ENCODE data around the gene ESRRA. TPM values are rescaled to one million over a fixed set of nuclear protein-coding genes. Genes with fewer than 3 reads are reported as not detected.

The ESRRA gene
- total RNA-seq, 1 experiment from 2014 or later, result 61.0 TPM

DNA sequence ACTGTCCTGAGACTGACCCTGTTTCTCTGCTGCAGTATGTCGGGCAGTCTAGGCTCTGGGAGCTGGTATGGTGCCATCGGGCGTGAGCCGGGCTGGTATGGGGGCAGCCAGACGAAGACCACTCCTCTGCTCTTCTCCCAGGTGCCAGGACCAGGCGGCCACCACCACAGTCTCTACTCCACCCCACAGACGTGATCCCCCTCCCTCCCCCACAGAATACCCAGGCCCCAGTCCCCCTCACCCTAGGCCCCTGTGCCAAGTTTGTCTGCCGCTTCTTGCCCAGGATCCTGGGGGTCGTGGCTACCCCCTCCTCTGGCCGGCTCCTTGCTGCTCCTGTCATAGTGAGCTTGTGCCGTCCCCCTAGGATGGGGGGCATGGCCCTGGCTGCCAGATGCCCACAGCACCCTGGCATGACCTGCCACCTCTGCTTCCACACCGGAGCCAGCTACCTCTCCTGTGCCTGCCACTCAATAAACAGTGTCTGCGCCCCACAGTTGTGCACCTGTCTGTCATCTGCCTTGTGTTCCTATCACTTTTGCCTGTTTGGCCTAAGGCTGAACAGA is 16.2 kb upstream of the ESRRA start:
- H3K27ac ChIP-seq, result no peak overlapping the region
- H3K9me3 ChIP-seq (ENCODE audit: insufficient read depth, low read depth), result no peaks in the 10 kb centered on the region
- intact Hi-C loops (cut with micrococcal nuclease; ENCODE audit: unreplicated experiment), result no loop called here
- TF ChIP-seq EZH2 (IDR thresholded peaks at IDR 0.05; ENCODE audit: low read depth), result no peak
- TF ChIP-seq, protein P1, sequence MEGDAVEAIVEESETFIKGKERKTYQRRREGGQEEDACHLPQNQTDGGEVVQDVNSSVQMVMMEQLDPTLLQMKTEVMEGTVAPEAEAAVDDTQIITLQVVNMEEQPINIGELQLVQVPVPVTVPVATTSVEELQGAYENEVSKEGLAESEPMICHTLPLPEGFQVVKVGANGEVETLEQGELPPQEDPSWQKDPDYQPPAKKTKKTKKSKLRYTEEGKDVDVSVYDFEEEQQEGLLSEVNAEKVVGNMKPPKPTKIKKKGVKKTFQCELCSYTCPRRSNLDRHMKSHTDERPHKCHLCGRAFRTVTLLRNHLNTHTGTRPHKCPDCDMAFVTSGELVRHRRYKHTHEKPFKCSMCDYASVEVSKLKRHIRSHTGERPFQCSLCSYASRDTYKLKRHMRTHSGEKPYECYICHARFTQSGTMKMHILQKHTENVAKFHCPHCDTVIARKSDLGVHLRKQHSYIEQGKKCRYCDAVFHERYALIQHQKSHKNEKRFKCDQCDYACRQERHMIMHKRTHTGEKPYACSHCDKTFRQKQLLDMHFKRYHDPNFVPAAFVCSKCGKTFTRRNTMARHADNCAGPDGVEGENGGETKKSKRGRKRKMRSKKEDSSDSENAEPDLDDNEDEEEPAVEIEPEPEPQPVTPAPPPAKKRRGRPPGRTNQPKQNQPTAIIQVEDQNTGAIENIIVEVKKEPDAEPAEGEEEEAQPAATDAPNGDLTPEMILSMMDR (conservative IDR thresholded peaks at IDR 0.05), result no peak
- H3K4me1 ChIP-seq (replicated peaks; ENCODE audit: insufficient read depth), result peaks cover 13% of the 10 kb centered on the region
- no peaks in the 10 kb centered on the region for H3K36me3 ChIP-seq (ENCODE audit: low read depth)
- H3F3A ChIP-seq (ENCODE audit: insufficient read depth, low read depth), result peaks cover 11% of the 10 kb centered on the region; the same call in 1 of the 2 replicates
- ChIA-PET CTCF (interaction anchor here (0.6 to 0.7 kb wide), 2 partner anchors 69 to 416 kb away, joined by 4 read pairs; no protein-coding TSS in a partner anchor), POLR2A (ENCODE audit: unreplicated experiment) (no interaction called here)
- H3K4me3 ChIP-seq, result no peak overlapping the region
- H3K4me2 ChIP-seq, result no peak overlapping the region
- H4K20me1 ChIP-seq (ENCODE audit: insufficient read depth), result no peaks in the 10 kb centered on the region
- H3K9me2 ChIP-seq (ENCODE audit: insufficient read depth), result no peaks in the 10 kb centered on the region
- no peaks in the 10 kb centered on the region for H3K27me3 ChIP-seq (ENCODE audit: insufficient read depth, low read depth)
- peaks cover 6% of the 10 kb centered on the region; the same call in 1 of the 2 replicates for H3K79me2 ChIP-seq (ENCODE audit: low read depth)
- peak in 1 of 2 experiments; percentile 10 for DNase-seq
- BruUV-seq (replicated peaks), result no TSS peak
- no peak overlapping the region for H2AFZ ChIP-seq

DNA sequence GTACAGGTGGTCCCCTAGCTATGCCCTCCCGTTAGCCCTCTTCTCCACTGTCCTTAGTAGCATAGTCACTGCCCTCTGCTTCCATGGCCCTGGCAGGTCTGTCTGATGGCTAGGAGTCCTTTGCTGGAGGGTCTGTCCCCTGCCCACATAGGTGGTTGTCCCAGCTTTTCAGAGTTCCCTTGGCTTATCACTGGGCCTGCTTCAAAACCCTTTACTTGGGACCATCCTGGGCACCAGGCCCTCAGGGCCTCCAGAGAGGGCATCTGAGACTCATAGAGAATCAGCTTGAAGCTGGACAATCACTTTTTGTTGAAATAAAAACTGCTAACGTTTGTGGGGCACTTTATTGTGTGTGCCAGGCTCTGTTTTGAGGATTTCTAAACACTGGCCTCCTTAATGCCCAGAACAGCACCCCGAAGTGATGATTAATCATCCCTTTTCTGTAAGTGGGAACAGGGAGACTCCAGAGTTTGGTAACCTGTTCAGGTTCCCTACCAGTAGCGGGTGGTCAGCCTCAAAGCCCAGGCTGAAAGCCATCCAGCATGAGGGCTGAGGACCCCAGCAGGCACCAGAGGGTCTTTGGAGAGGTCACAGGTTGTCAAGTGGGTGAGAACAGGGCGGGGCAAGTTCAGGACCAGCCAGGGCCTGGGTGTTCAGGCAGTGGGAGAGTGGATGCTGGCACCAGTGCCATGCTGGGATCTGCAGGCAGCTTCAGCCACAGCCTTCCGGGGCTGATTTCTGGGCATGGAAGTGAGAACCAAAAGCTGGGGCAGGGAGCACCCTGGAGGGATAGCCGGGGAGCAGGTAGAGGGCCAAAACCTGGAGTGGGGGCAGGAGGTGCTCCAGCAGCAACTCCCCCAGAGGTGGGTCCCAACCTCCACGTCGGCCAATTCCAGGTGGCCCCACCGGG is 14.7 kb upstream of the ESRRA start:
- no peak for TF ChIP-seq EZH2 (IDR thresholded peaks at IDR 0.05; ENCODE audit: low read depth)
- TF ChIP-seq, protein P1 (conservative IDR thresholded peaks at IDR 0.05), result no peak
- Histone ChIP-seq H3K27ac (no peak overlapping the region), H3K4me3 (no peak overlapping the region), H3K36me3 (ENCODE audit: low read depth) (no peaks in the 10 kb centered on the region), H3K4me1 (replicated peaks; ENCODE audit: insufficient read depth) (peaks cover 11% of the 10 kb centered on the region), H3F3A (ENCODE audit: insufficient read depth, low read depth) (peaks cover 6% of the 10 kb centered on the region; the same call in 1 of the 2 replicates), H3K79me2 (ENCODE audit: low read depth) (peaks cover 4% of the 10 kb centered on the region; the same call in 1 of the 2 replicates), H3K9me3 (ENCODE audit: insufficient read depth, low read depth) (no peaks in the 10 kb centered on the region), H3K27me3 (ENCODE audit: insufficient read depth, low read depth) (no peaks in the 10 kb centered on the region), H2AFZ (no peak overlapping the region), H3K4me2 (no peak overlapping the region), H4K20me1 (ENCODE audit: insufficient read depth) (no peaks in the 10 kb centered on the region), H3K9me2 (ENCODE audit: insufficient read depth) (no peaks in the 10 kb centered on the region)
- intact Hi-C loops (cut with micrococcal nuclease; ENCODE audit: unreplicated experiment), result no loop called here
- ChIA-PET CTCF (no interaction called here), POLR2A (ENCODE audit: unreplicated experiment) (no interaction called here)
- BruUV-seq (replicated peaks), result no TSS peak
- DNase-seq, result peak in 1 of 2 experiments; percentile 23

DNA sequence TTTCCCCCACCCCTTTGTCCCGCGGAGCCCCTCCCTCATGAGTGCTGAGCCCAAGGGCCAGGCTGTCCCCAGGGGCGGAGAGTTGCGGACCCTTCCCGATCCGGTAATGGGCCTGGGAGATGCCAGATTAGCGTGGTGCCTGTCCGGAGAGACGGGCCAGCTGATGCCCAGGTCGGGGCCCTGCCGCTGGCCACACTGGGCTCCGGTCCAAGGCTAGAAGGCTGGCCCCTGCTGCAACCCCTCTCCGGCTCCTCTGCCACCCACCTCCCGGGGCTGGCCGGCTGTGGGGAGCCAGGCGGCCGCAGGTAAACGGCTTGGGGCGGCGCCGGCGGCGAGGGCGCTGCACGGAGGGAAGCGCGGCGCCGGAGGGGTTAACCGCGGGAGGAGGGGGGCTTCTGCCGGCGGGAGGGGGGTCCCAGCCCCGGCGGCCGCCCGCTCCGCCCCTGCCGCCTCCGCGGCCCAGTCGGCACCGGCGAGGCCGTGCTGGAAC is 14.0 kb upstream of the ESRRA start, which contains the start of gene KCNK4:
TSS of gene KCNK4 (plus strand) at position 41 of the 490 bp plus-strand sequence. CDS start 1,717 bp downstream, outside the sequence.
- BruUV-seq (replicated peaks), result no TSS peak
- peaks cover 4% of the 10 kb centered on the region; the same call in 1 of the 2 replicates for H3F3A ChIP-seq (ENCODE audit: insufficient read depth, low read depth)
- intact Hi-C loops (cut with micrococcal nuclease; ENCODE audit: unreplicated experiment), result no loop called here
- H3K36me3 ChIP-seq (ENCODE audit: low read depth), result no peaks in the 10 kb centered on the region
- DNase-seq, result peak in 1 of 2 experiments; percentile 31
- POLR2A ChIA-PET (ENCODE audit: unreplicated experiment), result no interaction called here
- no peak within 1 kb of the TSS for H3K4me3 ChIP-seq
- no peaks in the 10 kb centered on the region; the same call in 1 of the 2 replicates for H3K79me2 ChIP-seq (ENCODE audit: low read depth)
- H3K27me3 ChIP-seq (ENCODE audit: insufficient read depth, low read depth), result no peaks in the 10 kb centered on the region
- CTCF ChIA-PET, result no interaction called here
- H3K9me3 ChIP-seq (ENCODE audit: insufficient read depth, low read depth), result no peaks in the 10 kb centered on the region
- H4K20me1 ChIP-seq (ENCODE audit: insufficient read depth), result no peaks in the 10 kb centered on the region
- H3K27ac ChIP-seq, result no peak within 1 kb of the TSS
- TF ChIP-seq, protein P1 (conservative IDR thresholded peaks at IDR 0.05), result no peak
- TF ChIP-seq EZH2 (IDR thresholded peaks at IDR 0.05; ENCODE audit: low read depth), result no peak
- H3K4me2 ChIP-seq, result no peak within 1 kb of the TSS
- peaks cover 8% of the 10 kb centered on the region for H3K4me1 ChIP-seq (replicated peaks; ENCODE audit: insufficient read depth)
- no peaks in the 10 kb centered on the region for H3K9me2 ChIP-seq (ENCODE audit: insufficient read depth)
- no peak within 1 kb of the TSS for H2AFZ ChIP-seq
